GM18499 (cell line): ENCODE measurements around the gene MLLT10.

Source experiments
- ATAC-seq: cut with Tn5 transposase; IDR thresholded peaks from one replicate; pipeline ENCODE4 v1.9.1; 2021; ENCODE audit warnings: moderate number of reproducible peaks; ENCODE audit not compliant: insufficient read depth, unreplicated experiment

The MLLT10 gene

DNA sequence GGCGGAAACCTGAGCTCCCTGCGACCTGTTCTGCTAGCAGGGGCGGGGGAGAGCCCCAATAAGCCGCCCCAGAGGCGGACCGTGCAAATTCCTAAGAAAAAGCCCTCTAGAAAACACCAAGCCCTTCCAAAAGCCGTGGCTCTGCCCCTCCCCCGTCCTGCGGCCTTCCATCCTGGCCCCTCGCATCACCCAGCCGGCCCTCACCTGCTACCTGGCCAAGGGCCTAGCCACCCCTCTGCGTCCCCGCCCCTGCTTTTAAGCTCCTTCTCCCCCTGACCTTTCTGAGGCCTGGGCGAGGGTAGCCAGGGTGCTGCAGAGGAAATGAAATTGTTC, 33.5 kb upstream of the MLLT10 start:
- no peak for ATAC-seq

DNA sequence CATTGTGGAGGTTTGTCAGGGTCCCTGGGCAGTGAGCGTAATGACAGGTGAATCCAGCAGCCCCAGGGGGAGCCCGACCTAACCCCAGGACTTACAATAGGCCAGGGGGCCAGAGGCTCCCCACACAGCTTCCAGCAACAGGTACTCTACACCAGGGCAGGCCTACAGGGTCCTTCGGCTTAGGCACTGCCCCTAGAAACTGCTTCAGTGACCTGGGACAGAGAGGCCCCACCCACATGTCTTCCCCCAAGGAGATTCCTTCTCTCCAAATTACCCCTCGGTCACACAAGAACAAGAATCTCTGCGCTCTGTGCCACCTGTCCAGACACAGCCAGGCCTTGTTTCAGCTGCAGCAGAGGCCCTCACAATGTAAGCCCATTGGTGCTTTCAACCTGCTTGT, 32.9 kb upstream of the MLLT10 start:
- no peak for ATAC-seq

DNA sequence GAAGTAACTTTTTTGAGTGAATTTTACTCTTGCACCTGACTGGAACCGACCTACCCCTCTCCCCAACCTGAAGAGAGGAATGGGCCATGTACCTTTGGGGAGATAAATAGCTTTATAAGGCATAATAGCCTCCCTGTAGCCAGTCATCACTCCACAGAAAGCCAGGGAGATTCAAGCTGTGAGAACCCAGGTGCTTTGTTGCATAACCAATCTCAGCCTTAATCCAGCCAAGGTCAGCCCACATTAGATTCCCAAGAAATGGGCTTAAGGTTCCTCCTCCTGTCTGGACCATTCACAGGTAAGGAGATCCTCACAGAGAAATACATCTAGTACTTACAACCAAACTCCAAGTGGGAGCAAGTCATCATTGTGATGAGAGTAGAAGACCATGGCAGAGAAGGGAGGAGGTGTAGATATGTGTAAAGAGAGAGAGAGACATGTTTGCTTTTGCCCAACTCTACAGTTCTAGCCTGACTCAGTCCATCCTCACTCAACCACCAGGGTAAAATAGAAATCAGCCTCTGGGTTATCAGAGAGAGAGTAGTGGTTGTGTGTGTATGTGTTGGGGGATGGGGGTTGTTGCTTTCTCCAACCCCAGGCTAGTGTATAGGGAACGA, 32.2 kb upstream of the MLLT10 start:
- ATAC-seq = no peak

DNA sequence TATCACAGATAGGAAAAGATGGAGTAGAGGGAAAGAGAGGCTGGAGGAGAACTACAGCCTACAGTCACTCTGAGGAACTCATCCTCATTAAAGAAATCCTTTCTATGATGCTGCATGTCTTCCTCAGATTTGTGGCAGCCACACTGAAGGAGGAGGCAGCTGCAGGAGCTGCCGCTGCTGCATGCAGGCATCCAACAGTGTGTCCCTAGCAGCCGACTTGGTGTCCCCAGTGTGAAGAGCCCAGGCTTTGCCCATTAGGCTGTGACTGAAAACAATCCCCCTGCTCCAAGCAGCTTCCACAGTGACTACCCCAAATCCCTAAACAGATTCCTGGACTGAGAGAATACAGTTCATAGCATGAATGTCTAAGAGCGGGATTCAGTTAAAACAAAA, 31.7 kb upstream of the MLLT10 start:
- ATAC-seq = no peak

DNA sequence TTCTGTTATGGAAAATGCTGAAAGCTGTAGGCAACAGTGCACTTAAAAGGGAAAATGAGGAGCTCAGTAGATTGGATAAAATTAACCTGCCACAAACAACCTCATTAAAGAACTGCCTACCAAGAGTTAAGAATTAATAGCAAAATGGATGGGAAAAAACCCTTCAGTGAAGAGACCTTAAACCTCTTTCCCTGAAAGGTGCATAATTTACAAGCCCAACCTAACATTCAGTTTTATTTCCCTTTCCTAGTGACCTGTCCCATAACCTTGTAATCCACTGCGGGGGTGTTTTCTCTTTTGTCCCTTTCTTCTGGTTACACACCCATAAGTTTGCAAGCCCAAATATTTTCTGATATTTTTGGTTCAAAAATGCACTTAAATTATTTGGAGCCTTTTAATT, 30.5 kb upstream of the MLLT10 start:
- no peak for ATAC-seq

DNA sequence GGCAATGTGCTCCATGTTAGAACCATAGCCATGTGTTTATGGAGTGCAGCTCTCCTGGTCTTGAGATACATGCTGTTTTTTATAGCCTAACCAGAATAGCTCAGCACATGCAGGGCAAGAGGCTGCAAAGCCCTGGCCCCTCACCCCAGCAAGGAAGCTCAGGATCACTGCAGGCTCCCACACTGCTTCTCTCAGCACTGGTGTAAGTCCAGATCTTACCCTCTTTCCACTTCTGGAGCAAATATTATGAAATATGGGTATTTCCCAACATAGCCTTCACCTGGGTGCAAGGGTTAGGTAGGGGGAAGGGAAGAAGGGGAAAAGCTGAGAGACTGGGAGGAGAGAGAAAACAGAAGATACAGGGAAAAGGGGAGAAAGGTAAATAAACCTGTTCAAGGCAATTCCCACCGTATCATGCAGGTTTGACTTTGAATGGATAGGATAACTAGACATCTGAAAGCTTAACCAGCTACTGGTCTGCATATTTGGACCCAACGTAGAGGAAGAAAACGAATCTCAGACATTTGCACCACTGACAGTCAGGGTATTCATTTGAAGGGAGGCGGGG, 28.2 kb upstream of the MLLT10 start:
- ATAC-seq = no peak

DNA sequence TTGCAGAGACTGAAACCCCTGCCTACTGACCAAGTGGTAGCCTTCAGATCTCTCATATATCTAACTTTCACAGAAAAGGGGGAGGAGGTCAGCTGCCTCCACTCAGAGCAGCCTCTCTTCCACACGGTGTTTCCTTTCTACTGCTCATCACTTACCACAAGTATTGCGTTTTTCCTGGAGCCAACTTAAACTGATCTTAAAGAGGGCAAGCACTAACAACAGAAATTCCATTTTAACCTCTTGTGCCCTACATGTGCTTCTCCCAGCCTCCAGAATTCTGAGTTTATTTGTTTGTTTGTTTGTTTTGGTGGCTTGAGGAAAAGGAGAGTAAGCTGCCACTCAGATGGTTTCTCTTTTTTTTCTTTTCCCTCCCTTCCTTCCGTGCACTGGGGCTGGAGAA, 27.7 kb upstream of the MLLT10 start:
- no peak for ATAC-seq

DNA sequence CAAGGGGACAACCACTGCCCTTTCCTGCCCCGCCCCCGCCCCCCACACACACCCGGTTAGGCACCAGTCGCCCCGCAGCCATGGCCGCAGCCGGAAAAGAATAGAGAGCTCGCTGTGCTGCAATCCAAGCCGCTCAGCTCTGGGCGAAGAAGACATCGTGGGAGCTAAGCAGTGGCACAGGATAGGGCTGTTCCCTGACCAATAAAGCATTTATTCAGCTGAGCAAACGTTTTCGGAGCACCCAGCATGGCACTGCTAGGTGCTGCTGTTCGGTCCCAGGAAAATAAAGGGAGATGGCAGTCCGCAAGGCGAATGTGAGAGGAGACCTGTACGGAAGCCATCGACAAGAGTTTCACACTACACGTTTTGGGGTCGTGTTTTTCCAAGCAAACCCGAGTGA, 26.9 kb upstream of the MLLT10 start:
- no peak for ATAC-seq

DNA sequence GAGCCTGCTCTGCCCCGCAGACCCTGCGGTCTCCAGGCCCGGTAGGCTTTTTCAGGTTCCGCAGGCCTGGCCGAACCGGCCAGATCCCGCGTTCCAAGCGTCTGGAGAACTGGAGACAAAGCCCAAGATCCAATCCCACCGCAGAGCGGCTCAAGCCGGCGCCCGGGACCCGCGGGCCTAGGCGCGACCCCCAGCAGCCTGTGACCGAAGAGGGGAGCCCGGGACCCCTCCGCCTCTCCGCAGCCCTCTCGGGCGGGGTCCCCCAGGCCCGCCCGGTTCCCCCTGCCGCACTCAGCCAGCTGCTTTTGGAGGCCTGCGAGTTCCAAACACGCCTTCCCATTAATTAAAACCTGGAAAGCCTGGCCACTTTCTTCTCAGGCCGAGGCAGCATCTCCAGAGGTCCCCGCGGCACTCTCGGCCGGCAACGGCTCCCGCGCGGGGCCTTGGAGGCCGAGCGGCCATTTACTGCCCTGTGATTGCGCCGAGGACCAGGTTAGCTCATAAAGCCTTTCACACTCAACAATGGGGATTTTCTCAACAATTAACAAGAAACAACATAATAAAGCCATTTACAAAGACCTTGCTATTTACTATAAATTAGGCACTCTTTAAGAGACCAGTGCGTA, 25.2 kb upstream of the MLLT10 start:
- no peak for ATAC-seq

DNA sequence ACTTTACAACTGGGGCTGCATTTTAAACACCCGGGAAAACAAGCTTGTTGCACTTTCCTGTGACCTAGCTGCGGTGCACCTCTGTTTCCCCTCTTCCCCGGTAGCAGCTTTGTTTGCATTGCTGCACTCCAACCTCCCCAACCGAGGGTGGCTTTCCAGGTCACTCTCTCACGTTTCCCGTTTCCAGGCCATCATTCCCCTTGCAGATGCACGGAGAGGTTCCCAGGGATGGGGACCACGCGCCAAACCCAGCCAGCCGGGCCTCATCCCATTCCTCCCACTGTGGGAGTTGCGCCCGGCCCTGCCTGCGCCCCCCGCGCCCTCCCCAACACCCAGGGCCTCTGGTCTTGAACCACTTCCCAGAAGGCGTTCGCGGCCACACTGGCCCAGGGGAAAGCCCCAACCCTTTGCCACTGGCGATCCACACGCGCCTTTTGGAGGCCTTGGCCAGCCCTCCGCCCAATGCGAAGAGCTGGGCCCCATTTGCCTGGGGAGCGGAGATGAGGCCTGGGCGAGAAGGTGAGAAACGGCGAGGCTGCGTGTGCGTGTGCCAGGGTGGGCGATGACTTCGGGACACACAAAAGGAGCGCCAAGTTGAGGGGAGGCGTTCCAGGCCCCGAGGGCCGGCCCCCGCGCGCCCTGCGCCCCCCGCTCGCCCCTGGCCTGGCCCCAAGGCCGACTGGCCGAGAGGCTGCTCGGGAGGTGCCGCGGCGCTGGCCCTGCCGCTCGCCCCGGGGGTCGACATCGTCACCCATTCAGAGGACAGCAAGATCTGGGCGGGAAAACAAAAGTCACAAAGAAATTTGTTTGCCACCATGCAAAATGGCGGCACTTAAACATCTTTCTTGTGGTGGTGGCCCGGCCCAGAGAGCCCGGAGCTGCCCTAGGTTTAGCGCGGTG, 24.4 kb upstream of the MLLT10 start:
- no peak for ATAC-seq

DNA sequence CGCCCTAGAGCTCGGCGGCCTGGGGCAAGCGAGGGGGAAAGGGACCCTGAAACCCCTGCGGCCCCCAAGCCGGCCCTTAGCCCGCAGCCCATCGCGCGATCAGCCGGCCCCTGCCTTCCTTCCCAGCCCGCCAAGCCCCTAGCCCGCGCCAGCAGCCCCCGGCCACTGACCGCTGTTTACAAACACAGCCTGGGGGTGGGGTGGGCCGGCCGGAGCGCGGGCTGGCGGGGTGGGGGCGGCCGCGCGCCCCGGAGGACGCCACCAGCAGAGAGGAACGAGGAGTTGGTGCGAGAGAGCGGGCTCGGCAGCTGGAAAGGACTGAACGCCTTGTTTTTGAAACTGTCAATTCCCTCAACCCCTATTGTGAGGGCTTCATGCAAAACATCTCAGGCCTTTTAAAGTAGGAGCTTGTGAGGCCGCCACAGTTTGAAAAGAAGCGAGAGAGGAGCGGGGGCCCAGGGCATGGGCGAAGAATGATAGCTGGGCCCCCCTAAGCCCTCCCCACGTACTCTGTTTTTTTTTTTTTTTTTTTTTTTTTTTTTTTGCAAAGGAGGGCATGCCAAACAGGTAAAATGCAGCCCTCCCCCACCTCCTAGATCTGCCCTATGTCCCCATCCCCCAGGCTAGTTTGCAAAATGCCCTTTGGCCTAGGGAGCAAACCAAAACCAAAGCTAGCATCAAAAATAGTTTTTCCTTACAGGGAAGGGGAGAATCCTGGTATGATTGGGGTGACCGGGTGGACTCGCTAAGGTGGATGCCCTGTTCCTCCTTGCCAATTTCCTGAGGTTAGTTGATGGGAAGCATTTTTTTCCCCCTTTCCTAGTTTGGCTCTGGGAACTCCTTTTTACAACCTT, 23.6 kb upstream of the MLLT10 start:
- no peak for ATAC-seq

DNA sequence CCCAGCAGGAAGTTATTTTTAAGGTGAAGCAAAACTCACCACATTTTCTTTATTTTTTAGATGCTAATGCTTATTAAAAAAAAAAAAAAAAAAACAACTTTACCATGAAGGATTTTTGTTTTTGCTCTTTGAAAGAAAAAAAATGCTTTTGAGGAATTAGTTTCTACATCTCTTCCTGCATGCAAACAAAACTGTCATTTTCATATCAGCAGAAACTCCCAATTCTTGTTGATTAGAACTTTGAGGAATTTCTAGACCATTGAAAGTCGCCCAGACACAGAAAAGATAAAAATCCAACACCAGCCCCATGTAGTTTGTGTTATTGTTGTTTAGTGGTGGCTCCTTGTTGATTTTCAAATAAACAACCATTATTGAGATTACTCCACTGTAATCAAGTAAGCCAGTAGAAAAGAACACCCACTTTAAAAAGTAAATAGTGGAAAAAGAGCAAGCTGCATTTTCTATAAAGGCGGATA, 22.9 kb upstream of the MLLT10 start:
- no peak for ATAC-seq

DNA sequence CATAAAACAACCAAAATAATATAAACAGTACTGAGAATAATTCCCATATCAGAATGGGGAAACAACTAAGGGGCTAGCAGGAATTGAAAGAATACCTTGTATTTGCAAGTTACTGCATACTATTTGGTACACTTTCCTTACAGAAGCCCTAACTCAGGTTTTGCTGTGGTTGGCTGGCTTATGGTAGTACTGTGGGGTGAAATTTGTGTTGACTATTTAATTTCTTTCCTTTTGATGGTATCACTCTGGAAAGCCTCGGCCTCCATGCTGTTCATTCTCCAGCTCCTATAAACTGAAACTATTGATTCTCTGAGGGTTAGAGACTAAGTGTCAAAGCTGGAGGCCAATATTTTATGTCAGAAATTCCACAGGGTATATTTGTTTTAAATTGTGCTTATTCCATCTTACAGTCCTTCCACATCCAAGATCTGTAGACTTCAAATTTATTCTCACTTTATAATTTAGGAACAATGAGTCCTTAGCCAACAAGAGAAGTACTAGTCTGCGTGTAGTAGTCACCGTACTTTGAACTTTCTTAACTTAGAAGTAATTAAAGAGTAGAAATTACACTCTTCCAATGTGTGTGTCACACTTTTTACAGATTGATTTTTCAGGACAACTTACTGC, 22.0 kb upstream of the MLLT10 start:
- ATAC-seq = no peak

DNA sequence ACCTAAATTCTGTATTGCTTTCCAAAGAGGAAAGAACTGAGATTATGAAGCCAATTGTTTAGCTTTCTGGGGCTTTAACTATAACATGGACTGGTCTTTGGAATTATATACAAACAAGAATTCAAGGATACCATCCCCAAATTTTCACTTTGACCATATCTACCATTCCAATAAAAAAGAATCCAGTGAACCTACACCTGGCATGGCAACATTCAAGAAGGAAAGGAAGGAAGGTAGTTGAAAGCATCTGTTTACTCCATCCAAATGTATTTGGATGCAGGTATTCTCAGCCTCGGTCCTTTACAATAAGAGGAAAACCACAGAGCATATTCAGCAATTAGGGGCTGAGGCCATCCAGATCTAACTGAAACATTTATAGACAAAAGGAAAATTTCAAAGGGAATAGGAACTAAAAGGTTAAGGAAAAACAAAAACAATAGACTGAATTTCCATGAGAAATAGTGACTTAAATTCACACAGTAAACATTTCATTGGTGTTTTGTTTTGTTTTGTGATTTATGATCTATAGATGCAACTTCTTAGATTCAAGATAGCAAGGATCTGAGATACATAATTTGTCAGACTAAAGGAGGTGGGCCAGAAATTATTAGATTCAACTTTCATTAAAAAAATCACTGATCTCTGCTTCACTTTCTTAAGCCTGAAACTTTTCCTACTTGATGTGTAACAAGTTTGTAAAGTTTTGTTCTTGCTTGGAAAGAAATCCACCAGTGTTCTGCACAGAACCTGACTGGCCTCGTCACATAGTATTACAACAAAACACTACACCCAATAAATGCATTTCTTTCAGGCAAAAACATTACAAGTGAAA, 21.2 kb upstream of the MLLT10 start:
- ATAC-seq = no peak

DNA sequence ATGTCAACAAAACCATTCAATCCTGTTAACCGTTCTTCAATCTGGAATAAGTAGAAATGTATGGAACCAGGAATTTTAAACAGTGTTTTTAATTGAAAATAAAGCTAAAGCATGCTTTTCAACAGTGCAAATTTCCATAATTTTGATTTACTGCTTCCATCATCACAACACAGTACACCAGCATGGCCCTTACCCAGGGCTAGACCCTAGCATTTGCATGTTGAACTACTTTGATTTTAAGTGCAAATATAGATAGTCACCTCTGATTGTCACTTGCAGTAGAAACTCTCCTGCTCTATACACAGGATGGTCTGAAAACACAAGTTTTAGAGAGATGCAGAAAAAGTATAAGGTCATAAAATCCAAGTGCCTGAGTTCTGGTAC, 20.6 kb upstream of the MLLT10 start:
- no peak for ATAC-seq

DNA sequence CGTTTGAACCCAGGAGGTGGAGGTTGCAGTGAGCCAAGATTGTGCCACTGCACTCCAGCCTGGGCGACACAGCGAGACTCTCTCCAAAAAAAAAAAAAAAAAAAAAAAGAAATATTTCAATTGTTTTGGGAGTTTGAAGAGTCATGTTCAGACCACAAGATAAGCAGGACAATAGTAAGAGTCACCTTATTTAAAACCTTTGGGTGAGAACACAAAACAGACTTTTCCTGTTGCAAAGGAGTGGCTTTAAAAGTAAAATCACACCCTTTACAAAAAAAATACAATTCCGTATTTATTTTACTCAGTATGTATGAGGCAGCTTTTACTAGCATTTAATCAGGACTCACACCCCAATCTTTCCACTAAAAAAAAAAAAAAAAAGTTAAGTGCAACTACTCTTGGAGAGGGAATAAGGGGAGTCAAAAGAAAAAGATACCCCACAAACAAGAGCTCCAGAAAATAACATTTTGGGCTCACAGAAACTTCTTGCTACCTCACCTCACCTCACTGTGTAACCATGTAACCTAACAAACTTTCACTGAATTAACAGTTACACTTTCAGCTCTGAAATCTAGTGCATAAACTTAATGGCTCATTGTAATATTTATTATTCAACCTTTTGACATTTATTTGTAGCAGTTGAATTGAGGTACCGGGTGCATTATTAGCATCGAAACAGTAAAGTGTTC, 19.8 kb upstream of the MLLT10 start:
- no peak for ATAC-seq

DNA sequence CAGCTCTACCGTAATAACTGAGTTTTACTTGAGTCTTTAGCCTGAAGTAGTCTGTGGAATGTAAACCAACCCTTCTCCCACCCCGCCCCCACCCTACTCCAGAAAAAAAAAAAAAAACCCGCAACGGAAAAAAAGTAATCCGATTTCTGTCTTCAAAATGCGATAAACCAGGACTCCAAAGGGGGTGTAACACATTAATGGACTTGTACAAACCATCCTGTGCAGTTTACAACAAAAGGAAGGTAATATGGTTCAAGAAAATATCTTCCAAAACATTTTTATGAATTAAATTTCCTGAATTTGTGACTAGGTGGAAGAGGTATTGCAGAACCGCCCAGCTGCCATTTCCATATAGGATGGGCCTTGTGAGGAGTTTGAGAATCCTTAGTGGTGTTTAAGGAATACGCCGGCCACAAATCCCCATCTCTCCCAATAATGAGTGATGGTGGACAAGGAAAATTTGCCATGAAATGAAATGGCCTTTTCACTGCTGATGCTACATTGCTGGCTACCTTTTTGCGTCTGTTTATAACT, 19.1 kb upstream of the MLLT10 start:
- no peak for ATAC-seq
